Effector memory CD4-positive, alpha-beta T cell (primary cell): ENCODE results near the gene MYOM1.

Source experiments
- DNase-seq, 3 donors: peaks; one replicate each; pipeline ENCODE4 v3.0.0-alpha.2; 2020
- H3K27ac ChIP-seq: 2 replicates; pipeline ENCODE4 v1.7.0; 2013; ENCODE audit warnings: mild to moderate bottlenecking, low read length, moderate library complexity; ENCODE audit not compliant: insufficient read depth, poor library complexity, severe bottlenecking
- H3K27me3 ChIP-seq: replicated peaks from 2 replicates; pipeline ENCODE4 v1.7.0; 2013; ENCODE audit warnings: mild to moderate bottlenecking, low read length; ENCODE audit not compliant: insufficient read depth, control insufficient read depth, poor library complexity, severe bottlenecking
- H3K36me3 ChIP-seq: 2 replicates; pipeline ENCODE4 v1.7.0; 2013; ENCODE audit warnings: mild to moderate bottlenecking, low read length, moderate library complexity; ENCODE audit not compliant: control insufficient read depth, insufficient read depth
- H3K4me1 ChIP-seq: 2 replicates; pipeline ENCODE4 v1.7.0; 2013; ENCODE audit warnings: low read length, mild to moderate bottlenecking; ENCODE audit not compliant: control insufficient read depth, insufficient read depth, poor library complexity, severe bottlenecking
- H3K4me3 ChIP-seq: 2 replicates; pipeline ENCODE4 v1.7.0; 2013; ENCODE audit warnings: low read length, low read depth, mild to moderate bottlenecking; ENCODE audit not compliant: insufficient read depth, poor library complexity, severe bottlenecking
- H3K9me3 ChIP-seq: 2 replicates; pipeline ENCODE4 v1.7.0; 2013; ENCODE audit warnings: mild to moderate bottlenecking, low read length, moderate library complexity; ENCODE audit not compliant: control insufficient read depth

MYOM1 gene

DNA sequence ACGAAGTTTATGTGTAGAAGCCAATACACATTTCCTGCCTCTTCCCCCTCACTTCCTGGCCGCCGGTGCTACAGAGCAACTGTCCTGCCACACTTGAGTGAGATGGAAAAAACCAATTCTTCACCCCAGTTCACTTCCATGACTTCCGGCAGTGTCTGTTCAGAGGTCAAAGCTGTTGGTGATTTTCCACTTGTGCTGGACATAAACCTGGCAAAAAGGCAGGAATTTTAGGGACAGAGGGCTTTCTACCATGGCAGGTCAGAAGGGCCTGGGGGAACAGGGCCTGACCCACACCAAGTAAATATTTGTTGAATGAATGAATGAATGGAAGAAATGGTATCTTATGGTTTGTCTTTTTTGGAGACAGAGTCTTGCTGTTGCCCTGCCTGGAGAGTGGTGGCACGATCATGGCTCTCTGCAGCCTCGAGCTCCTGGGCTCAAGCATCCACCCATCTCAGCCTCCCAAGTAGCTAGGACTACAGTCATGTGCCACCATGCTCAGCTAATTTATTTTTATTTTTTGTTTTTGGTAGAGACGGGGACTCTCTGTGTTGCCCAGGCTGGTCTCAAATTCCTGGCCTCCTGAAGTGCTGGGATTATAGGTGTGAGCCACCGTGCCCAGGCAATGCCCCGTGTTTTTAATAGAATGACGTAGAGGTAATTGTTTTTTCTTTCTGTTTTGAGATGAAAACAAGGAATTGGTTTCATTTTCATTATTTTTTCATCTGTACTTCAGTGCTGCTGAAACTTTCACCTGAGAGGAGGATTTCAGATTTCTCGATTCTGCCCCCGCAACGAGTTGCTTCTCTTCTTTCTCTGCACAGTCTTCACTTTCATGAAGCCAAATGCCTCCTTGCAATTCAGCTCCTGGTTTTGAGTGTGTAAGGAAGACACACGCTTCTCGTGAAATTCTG, 158.8 kb downstream of the MYOM1 start:
- Histone ChIP-seq H3K4me3 (peak overlapping the region; percentile 7), H3K4me1 (peaks cover 68% of the 10 kb centered on the region), H3K27me3 (no peaks in the 10 kb centered on the region), H3K36me3 (no peaks in the 10 kb centered on the region), H3K27ac (peak overlapping the region; percentile 92), H3K9me3 (no peaks in the 10 kb centered on the region)
- DNase-seq, result peak; percentile 10 to 30 (median 22)

DNA sequence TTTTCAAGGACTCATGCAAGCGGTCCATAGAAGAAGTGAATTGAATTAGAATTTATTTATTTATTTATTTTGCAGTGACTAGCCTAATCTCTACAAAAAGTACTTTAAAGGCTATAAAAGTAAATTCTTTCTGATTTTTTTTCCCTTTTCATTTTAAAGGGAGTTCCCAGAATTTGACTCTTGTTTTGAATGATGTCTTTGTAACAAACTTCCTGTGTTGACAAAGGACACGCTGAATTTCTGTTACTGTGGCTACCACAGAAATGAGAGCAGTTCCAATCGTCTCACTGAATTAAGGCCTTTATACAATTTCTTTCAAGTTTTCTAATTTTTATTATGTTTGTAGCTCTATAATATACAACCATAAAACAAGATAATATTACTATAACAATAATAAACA, 160.5 kb downstream of the MYOM1 start:
- Histone ChIP-seq H3K4me3 (no peak overlapping the region), H3K36me3 (no peaks in the 10 kb centered on the region), H3K4me1 (peaks cover 68% of the 10 kb centered on the region), H3K27ac (peak overlapping the region; percentile 92), H3K9me3 (no peaks in the 10 kb centered on the region), H3K27me3 (no peaks in the 10 kb centered on the region)
- DNase-seq, result no peak

DNA sequence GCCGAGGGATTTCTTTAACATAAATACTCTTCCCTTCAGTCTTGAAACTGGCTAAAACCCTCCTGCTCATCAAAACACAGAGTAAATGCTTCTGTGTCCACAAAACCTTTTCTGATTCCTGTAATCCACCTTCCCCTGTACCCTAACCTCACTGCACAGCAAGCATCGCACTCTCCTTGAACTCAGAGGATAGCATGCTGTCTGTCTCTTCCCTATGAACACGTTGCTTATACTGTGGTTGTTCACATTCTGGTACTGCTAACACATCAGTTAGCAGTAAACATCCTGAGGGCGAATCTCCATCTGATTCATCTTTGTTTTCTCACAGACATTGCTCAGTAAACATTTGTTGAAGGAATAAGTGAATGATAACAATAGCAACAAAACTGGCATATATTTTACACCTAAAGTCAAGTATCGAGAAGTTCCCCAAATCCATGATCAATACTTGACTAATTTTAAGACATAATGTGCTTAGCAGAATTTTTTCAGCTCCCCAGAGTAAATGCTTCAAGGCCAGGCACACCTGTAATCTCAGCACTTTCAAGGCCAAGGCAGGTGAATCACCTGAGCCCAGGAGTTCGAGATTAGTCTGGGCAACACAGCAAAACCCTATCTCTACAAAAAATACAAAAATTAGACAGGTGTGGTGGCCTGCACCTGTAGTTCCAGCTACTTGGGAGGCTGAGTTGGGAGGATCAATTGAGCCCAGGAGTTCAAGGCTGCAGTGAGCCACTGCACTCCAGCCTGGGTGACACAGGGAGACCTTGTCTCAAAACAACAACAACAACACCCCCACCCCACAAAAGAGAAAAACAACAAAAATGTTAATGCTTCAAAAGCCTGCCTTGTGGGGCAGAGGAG, 161.2 kb downstream of the MYOM1 start:
- no peak for DNase-seq
- Histone ChIP-seq H3K9me3 (no peaks in the 10 kb centered on the region), H3K4me3 (no peak overlapping the region), H3K27ac (peak overlapping the region; percentile 92), H3K36me3 (no peaks in the 10 kb centered on the region), H3K4me1 (peaks cover 68% of the 10 kb centered on the region), H3K27me3 (no peaks in the 10 kb centered on the region)

DNA sequence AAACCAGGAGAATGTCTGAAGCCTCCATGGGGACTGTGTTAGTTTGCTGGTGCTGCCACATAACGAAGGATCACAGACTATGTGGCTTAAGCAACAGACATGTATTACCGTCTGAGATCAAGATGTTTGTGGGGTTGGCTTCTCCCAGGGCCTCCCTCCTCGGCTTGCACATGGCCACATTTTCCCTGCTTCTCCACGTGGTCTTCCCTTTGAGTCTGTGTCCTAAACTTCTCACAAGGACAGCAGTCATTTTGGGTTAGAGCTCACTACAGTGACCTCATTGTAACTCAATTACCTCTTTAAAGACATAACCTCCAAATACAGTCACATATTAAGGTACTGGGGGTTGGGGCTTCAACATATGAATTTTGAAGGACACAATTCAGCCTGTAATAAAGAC, 162.2 kb downstream of the MYOM1 start:
- H3K27ac ChIP-seq, result peak overlapping the region; percentile 92
- peaks cover 58% of the 10 kb centered on the region for H3K4me1 ChIP-seq
- H3K27me3 ChIP-seq, result no peaks in the 10 kb centered on the region
- no peaks in the 10 kb centered on the region for H3K9me3 ChIP-seq
- no peak for DNase-seq
- no peaks in the 10 kb centered on the region for H3K36me3 ChIP-seq
- no peak overlapping the region for H3K4me3 ChIP-seq

DNA sequence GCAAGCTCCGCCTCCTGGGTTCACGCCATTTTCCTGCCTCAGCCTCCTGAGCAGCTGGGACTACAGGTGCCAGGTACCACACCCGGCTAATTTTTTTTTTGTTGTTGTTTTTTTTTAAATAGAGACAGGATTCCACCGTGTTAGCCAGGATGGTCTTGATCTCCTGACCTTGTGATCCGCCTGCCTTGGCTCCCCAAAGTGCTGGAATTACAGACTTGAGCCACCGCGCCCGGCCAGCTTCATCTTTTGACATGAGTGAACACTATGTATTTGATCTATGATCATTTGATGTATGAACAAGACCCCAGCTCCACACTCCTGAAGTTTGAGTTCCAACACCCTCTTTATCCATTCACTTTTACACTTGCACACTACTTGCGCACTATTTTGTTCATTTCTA, 163.5 kb downstream of the MYOM1 start:
- Histone ChIP-seq H3K4me3 (no peak overlapping the region), H3K27ac (peak overlapping the region; percentile 92), H3K9me3 (no peaks in the 10 kb centered on the region), H3K36me3 (no peaks in the 10 kb centered on the region), H3K4me1 (peaks cover 47% of the 10 kb centered on the region), H3K27me3 (no peaks in the 10 kb centered on the region)
- DNase-seq, result no peak

DNA sequence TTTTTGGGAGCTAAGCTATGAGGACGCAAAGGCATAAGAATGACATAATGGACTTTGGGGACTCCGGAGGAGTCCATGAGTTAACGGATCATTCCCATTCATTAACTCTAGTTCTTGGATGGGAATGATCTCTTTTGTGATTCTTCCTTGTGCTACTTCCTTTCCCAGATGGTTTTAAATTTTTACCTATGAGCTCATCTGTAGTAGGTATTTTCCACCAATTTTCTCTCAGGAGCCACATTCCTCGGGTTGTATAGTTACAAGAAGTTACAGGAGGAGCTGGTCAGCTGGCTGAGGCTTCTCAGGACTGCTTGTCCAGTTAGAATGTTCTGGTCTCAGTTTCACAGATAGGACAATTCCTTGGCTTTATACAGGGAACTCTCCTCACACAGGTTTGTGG, 164.0 kb downstream of the MYOM1 start:
- no peaks in the 10 kb centered on the region for H3K9me3 ChIP-seq
- no peak overlapping the region for H3K27ac ChIP-seq
- DNase-seq, result no peak
- peaks cover 42% of the 10 kb centered on the region for H3K4me1 ChIP-seq
- H3K27me3 ChIP-seq, result no peaks in the 10 kb centered on the region
- H3K4me3 ChIP-seq, result no peak overlapping the region
- H3K36me3 ChIP-seq, result no peaks in the 10 kb centered on the region

DNA sequence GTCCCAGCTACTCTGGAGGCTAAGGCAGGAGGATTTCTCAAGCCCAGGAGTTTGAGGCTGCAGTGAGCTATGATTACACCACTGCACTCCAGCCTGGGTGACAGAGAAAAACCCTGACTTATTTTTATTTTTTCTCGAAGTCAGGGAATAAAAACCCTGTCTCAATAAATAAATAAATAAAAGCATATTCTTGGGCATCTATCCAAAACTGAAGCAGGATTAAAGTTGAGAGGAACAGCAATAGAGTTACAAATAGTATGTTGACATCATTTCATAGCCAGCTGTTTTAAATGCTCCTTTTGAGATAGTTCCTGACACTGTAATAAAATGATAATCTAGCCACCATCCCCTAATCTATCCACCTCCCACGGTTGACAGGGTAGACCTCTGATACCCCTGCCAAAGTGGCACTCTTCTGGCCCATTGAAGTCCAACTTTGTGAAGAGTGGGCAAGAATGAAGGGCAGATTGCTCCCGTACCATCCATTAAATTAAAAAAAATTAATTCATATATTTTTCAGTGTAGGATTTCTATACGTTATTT, 164.5 kb downstream of the MYOM1 start:
- no peak for DNase-seq
- H3K9me3 ChIP-seq, result no peaks in the 10 kb centered on the region
- no peaks in the 10 kb centered on the region for H3K27me3 ChIP-seq
- peaks cover 37% of the 10 kb centered on the region for H3K4me1 ChIP-seq
- H3K27ac ChIP-seq, result no peak overlapping the region
- no peak overlapping the region for H3K4me3 ChIP-seq
- no peaks in the 10 kb centered on the region for H3K36me3 ChIP-seq

DNA sequence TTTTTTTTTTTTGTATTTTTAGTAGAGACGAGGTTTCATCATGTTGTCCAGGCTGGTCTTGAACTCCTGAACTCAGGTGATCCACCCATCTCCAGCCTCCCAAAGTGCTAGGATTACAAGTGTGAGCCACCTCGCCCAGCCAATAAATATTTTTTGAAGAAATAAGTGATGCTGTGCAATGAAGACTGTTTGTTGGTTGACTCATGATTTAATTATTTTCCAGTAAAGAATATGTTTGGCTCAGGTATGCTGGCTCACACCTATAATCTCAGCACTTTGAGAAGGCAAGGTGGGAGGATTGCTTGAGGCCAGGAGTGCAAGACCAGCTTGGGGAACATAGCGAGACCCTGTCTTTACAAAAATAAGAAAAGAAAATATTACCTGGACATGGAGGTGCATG, 165.0 kb downstream of the MYOM1 start:
- no peak for DNase-seq
- Histone ChIP-seq H3K9me3 (no peaks in the 10 kb centered on the region), H3K4me1 (peaks cover 32% of the 10 kb centered on the region), H3K36me3 (no peaks in the 10 kb centered on the region), H3K27me3 (no peaks in the 10 kb centered on the region), H3K27ac (no peak overlapping the region), H3K4me3 (no peak overlapping the region)

DNA sequence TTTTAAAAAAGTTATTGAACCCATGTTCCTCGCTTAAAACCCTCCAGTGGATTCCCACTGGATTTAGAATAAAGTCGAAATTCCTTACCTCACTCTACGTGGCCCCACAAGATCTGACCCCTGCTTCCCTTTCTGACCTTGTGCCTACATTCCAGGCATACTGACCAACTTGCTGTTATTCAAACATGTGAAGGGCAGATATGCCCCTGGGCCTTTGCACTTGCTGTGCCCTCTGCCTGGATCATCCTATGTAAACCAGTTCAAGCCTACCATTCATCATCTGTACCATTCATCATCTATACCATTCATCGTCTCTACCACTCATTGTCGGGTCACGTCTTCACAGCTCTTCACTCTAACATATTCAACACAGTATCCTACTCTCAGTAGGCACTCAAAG, 165.6 kb downstream of the MYOM1 start:
- peaks cover 26% of the 10 kb centered on the region for H3K4me1 ChIP-seq
- H3K9me3 ChIP-seq, result no peaks in the 10 kb centered on the region
- H3K4me3 ChIP-seq, result no peak overlapping the region

DNA sequence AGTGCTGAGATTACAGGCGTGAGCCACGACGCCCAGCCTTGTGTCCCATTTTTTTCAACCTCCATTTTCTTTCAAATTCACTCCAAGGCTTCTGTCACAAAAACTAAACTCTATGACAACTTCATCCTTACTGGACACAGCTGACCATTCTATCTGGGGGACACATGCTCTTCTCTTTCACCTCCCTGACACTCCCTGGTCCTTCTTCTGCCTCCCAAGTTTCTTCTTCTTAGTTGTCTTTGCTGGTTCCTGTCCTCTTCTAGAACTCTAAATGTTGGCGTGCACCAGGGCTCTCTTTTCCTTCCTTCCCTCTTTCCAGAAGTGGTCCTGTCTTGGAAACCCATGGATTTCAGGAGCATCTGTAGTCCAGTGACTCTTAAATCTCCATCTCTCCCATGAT, 166.7 kb downstream of the MYOM1 start:
- no peak for DNase-seq
- H3K4me3 ChIP-seq, result no peak overlapping the region
- no peaks in the 10 kb centered on the region for H3K27me3 ChIP-seq
- no peaks in the 10 kb centered on the region for H3K9me3 ChIP-seq
- no peak overlapping the region for H3K27ac ChIP-seq
- H3K4me1 ChIP-seq, result peaks cover 16% of the 10 kb centered on the region
- H3K36me3 ChIP-seq, result no peaks in the 10 kb centered on the region

More for the DNA sequence above, 165.6 kb downstream of the MYOM1 start:
- H3K27ac ChIP-seq, result no peak overlapping the region
- DNase-seq, result no peak
- H3K27me3 ChIP-seq, result no peaks in the 10 kb centered on the region
- H3K36me3 ChIP-seq, result no peaks in the 10 kb centered on the region
